Measurements from ENCODE around the gene MRPL51. TPM values are rescaled to one million over a fixed set of nuclear protein-coding genes. Genes with fewer than 3 reads are reported as not detected.
"Not testable (repeated sequence)": the region's sequence is repeated elsewhere in the genome, so short reads cannot be mapped to it uniquely, and the experiment has no call there.

MRPL51 gene
- total and polyA plus RNA-seq, 9 of the 15 experiments (the other 6 are each of a cell fraction or from before 2014, with no cell fraction given) = 127 to 727 (median 208) TPM

GRCh38 chr12:6476489-6476888, 16.6 kb downstream of the MRPL51 start:
- WGBS (ENCODE audit: insufficient coverage, low coverage, missing lambda C conversion rate) = 20% methylated on average over 3 of the region's 3 CpGs
- Histone ChIP-seq H3K27me3 (ENCODE audit: control insufficient read depth in 2 of 2, insufficient read depth in 2 of 2, low read length in 2 of 2) (no peaks in the 10 kb centered on the region), H2AFZ (ENCODE audit: low read depth, low read length) (no peak overlapping the region)

GRCh38 chr12:6475233-6475975, 17.7 kb downstream of the MRPL51 start:
- BruUV-seq (replicated peaks); H3K9me1 ChIP-seq (ENCODE audit: control insufficient read depth, insufficient read depth, low read length); H3K36me3 ChIP-seq (ENCODE audit: control insufficient read depth, insufficient read depth, low read length); H3K79me2 ChIP-seq (ENCODE audit: control insufficient read depth, insufficient read depth, low read length); H3K9me3 ChIP-seq (replicated peaks; ENCODE audit: control insufficient read depth, insufficient read depth, low read depth, low read length); H3K4me2 ChIP-seq (ENCODE audit: insufficient read depth, low read length); H3K27me3 ChIP-seq (ENCODE audit: control insufficient read depth in 2 of 2, insufficient read depth in 2 of 2, low read length in 2 of 2); H3K27ac ChIP-seq (ENCODE audit: extremely low read depth, low read depth, low read length); DNase-seq (ENCODE audit: extremely low read depth in 1 of 4, low spot score in 3 of 4); H2AFZ ChIP-seq (ENCODE audit: low read depth, low read length); CTCF ChIA-PET (ENCODE audit: low intra/inter-chr PET ratio); H4K20me1 ChIP-seq (replicated peaks; ENCODE audit: control insufficient read depth, insufficient read depth, low read length); POLR2A ChIA-PET; H3K9ac ChIP-seq (ENCODE audit: insufficient read depth in 1 of 2, low read depth in 2 of 2, low read length in 2 of 2); in situ Hi-C loops (cut with MboI); ATAC-seq; intact Hi-C loops (cut with micrococcal nuclease); H3K4me3 ChIP-seq; FAIRE-seq: not testable (repeated sequence)
- H3K4me1 ChIP-seq (replicated peaks in 1 of 2; ENCODE audit: control insufficient read depth in 2 of 2, insufficient read depth in 2 of 2, low read length in 2 of 2) = peaks cover 6 to 16% of the 10 kb centered on the region in 2 experiments; a peak in 3 of 5 replicates
- no CpG with 5 or more reads among the region's 48 CpGs for WGBS (ENCODE audit: insufficient coverage, low coverage, missing lambda C conversion rate)

More at GRCh38 chr12:6476489-6476888, 16.6 kb downstream of the MRPL51 start:
- Histone ChIP-seq H3K9me3 (replicated peaks; ENCODE audit: control insufficient read depth, insufficient read depth, low read depth, low read length) (no peaks in the 10 kb centered on the region), H3K4me1 (replicated peaks in 1 of 2; ENCODE audit: control insufficient read depth in 2 of 2, insufficient read depth in 2 of 2, low read length in 2 of 2) (peaks cover 2 to 5% of the 10 kb centered on the region in 2 experiments; a peak in 3 of 5 replicates), H3K4me3 (no peak overlapping the region), H3K9ac (ENCODE audit: insufficient read depth in 1 of 2, low read depth in 2 of 2, low read length in 2 of 2) (no peak overlapping the region), H3K27ac (ENCODE audit: extremely low read depth, low read depth, low read length) (no peak overlapping the region), H3K36me3 (ENCODE audit: control insufficient read depth, insufficient read depth, low read length) (no peaks in the 10 kb centered on the region), H4K20me1 (replicated peaks; ENCODE audit: control insufficient read depth, insufficient read depth, low read length) (no peaks in the 10 kb centered on the region), H3K4me2 (ENCODE audit: insufficient read depth, low read length) (no peak overlapping the region), H3K9me1 (ENCODE audit: control insufficient read depth, insufficient read depth, low read length) (no peaks in the 10 kb centered on the region), H3K79me2 (ENCODE audit: control insufficient read depth, insufficient read depth, low read length) (no peaks in the 10 kb centered on the region)
- ChIA-PET CTCF (ENCODE audit: low intra/inter-chr PET ratio) (no interaction called here), POLR2A (no interaction called here)
- TF ChIP-seq FOXP1 (CRISPR knock-in tag; IDR thresholded peaks at IDR 0.05) (no peak), ZNF561 (CRISPR knock-in tag; conservative IDR thresholded peaks at IDR 0.05) (no peak), CLOCK (CRISPR knock-in tag; IDR thresholded peaks at IDR 0.05; ENCODE audit: borderline replicate concordance) (no peak), E2F4 (CRISPR knock-in tag; IDR thresholded peaks at IDR 0.05; ENCODE audit: low read depth) (no peak), ZNF165 (CRISPR knock-in tag; IDR thresholded peaks at IDR 0.05; ENCODE audit: borderline replicate concordance) (no peak)
- in situ Hi-C loops (cut with MboI) = no loop called here
- BruUV-seq (replicated peaks) = no TSS peak
- DNase-seq (ENCODE audit: extremely low read depth in 1 of 4, low spot score in 3 of 4) (no peak), ATAC-seq (no peak), FAIRE-seq (no peak)
- intact Hi-C loops (cut with micrococcal nuclease) = no loop called here
